NCI-H524 treated with DMSO at 0.1 percent for 48 hours (cell line): ENCODE data around the gene GANAB.
"Not testable (repeated sequence)": the region's sequence is repeated elsewhere in the genome, so short reads cannot be mapped to it uniquely, and the experiment has no call there.

Experiments
- DNase-seq: peaks from one replicate; lab custom pipeline; 2025; lab: John Stamatoyannopoulos, UW

GANAB gene

GRCh38 chr11:62666259-62666926 lies 20.0 kb upstream of the GANAB start:
- no peak for DNase-seq

- DNase-seq: no peak
These were observed 19.3 kb upstream of the GANAB start for GRCh38 chr11:62665599-62666258.

GRCh38 chr11:62665075-62665598 lies 18.7 kb upstream of the GANAB start, which contains the start of the genes C11orf98 and CSKMT:
Gene C11orf98 (minus strand): TSS chr11:62665210. CDS start chr11:62665169, 41 bp downstream.
Gene CSKMT (plus strand): TSS chr11:62665312. CDS start chr11:62665880, 568 bp downstream.
- peak; percentile 64 for DNase-seq

- no peak for DNase-seq
These were observed 18.1 kb upstream of the GANAB start for GRCh38 chr11:62664405-62665074.

DNA sequence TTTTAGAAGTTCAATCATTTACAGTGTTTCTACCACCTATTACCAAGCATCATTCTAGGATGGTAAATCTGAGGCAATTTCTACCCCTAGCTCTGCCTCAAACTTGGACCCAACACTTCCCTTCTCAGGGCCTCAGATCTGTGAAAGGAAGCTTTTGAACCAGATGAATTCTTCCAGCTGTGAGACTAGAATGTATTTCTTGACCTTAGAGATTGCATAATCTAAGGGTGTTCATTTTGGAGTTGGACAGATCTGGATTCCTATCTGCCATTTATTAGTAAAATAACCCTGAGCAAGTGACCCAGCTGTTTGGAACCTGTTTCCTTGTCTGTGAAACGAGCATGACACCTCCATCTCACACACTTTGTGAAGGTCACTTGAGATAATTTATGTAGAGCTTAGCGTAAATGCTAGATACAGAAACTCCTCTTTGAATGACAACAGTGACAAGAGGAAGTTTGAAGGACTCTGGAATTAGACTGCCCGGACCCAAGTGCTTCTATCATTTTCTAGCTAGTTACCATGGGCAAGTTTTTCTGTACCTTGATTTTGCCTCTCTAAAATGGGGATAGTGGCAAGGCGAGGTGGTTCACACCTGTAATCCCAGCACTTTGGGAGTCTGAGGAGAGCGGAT lies 10.5 kb upstream of the GANAB start:
- DNase-seq: no peak

- no peak for DNase-seq
These were observed 7.9 kb upstream of the GANAB start for GRCh38 chr11:62654297-62654696.

DNA sequence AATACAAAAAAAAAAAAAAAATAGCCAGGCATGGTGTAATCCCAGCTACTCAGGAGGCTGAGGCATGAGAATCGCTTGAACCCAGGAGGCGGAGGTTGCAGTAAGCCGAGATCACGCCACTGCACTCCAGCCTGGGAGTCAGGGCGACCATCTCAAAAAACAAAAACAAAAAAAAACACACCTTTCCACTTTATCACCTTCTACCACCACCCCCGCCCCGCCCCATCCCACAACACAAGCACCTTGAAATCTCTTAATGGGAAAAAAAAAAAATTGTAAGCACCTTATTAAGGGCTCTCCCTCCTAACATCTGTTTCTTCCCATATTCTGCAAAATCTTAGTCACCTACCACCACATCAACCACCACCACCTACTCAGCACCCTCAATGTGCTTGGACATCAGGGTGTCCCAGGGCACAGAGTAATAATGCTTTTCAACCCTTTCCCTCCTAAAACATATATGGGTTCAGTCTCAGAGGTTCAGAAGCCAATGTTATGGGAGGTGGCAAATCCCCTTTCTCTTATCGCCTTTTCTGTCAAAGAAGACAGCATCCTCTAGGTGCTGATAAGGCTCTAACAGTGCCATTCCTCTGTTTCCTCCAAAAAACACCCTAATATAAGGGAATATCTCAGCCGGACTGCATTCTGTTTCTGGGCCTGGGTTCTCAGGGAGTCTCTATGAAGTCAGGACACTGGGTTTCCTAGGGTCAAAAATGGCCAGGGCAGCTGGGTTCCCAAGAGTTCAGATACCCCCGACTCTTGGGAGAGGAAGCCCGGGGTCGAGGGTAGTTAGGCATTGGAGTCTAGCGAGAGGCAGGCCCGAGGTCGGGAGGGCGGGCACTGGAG lies 6.0 kb upstream of the GANAB start:
- no peak for DNase-seq

- DNase-seq: not testable (repeated sequence)
These were observed 3.9 kb upstream of the GANAB start for GRCh38 chr11:62650283-62650682.

- no peak for DNase-seq
These were observed 3.1 kb upstream of the GANAB start for GRCh38 chr11:62649486-62649885.

DNA sequence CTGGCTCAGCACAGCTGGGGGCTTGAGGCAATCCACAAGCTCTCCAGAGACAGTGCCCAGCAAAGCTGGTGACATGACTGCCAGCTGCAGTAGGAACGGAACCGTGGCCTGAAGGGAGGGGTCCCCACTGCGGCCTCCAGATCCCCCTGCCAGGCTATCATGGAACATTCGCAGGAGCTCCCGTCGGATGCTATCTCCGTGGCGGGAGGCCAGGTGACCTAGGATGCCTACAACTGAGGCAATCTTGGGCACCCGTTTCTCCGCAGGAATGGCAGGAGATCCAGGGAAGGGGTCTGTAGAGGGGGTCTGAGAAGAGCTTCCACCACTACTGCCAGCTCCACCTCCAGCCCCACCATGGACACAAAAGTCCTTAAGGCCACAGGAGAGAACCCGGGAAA lies 2.6 kb upstream of the GANAB start:
- DNase-seq: no peak

- DNase-seq: no peak
These were observed 2.0 kb upstream of the GANAB start for GRCh38 chr11:62648185-62648966.

- DNase-seq: no peak
These were observed 1.2 kb upstream of the GANAB start for GRCh38 chr11:62647609-62648005.

DNA sequence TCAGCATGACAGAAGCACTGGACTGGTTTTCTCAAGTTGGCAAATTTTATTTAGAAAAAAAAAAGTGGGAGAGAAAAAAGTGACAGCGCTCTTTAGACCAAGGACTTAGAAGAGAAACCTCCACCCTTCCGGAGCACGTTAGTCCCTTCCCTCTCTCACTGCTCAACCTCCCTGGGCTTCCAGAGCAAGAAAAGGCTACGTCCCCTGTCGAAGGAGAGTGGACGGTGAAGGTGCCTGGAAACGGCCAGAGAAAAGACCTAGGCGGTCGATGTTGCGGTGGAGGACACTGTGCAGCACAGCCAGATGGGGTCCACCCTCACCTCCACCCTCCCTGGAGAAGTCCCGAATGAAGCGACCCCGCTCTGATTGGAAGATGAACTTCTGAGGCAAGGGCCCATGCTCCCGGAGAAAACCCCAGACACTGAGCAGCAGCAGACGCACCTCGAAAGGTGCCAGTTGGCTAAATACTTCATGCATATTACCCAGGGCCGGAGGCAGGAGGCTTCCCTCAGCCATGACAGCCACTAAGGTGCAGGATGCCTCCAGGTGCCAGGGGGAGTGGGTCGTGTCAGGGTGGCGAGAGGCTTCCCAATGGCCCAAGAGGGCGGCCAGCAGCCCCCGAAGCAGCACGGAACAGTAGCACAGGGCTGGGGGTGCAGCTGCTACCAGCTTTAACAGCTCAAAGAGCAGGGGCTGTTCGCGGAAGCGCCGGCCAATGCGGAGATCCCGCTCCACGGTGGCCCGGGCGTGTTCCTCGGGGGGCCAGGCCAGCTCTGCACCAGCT lies 604 bp upstream of the GANAB start:
- no peak for DNase-seq

- no peak for DNase-seq
These were observed 805 bp downstream of the GANAB start for GRCh38 chr11:62645671-62645945.

GRCh38 chr11:62644220-62644619 lies 2.2 kb downstream of the GANAB start:
- no peak for DNase-seq

DNA sequence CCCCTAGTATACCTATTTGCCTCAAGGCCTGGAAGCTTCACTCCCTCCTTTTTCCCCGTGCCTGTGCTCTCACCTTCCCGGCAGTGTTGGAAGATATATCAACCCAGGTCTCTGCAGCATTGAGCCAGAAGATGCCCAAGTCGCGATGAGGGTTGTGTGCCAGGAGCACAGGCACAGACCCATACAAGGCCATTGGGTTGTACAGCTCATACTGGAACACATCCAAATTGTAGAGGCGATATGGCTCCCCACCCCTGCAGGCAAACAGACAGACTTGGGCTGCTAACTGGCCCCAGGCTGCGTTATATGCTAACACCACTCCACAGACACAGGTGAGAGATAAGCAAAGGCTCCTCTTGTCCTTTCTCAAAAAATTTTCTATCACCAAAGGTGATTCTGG lies 13.9 kb downstream of the GANAB start:
- no peak for DNase-seq

DNA sequence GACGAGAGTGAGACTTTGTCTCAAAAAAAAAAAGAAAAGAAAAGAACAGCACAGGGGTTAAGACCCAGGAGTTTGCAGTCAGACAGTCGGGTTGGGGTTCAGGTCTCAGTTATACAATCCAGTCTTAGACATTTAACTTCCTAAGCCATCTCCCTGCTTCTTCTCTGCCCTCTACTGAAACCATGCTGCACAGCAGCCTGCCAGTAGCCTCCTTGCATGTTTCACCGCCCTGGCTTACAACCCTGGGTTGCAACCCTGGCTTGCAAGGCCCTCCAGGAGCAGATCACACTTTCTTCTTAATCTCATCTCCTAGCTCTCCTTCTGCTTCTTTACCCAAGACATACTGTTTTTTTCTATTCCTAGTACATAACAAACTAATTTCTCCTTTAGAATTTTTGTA lies 18.7 kb downstream of the GANAB start:
- no peak for DNase-seq

DNA sequence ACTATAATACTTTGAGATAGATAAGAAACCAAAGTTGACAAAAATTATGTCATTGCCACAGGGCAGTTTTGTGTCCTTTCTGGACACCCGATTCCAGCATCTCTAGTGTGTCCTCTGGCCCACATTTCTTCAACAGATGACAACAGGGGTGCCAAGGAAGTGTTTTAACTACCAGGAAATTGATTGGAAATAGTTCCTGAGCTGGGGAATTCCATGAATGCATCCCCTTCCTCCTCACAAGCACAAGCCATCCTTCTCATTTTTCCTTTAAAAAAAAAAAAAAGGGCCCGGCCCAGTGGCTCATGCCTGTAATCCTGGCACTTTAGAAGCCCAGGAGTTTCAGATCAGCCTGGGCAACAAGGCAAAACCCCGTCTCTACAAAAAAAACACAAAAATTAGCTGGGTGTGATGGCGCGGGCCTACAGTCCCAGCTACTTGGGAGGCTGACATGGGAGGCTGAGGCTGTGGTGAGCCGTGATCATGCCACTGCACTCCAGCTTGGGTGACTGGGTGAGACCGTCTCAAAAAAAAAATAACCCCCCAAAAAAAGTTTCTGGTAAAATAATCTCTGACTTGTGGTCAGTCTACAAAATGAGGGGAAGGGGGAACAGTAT lies 23.8 kb downstream of the GANAB start:
- DNase-seq: no peak

- DNase-seq: peak; percentile 86
These were observed 24.6 kb downstream of the GANAB start, which contains the start of gene B3GAT3 for GRCh38 chr11:62621567-62622470. Gene B3GAT3 (minus strand): TSS chr11:62621986. CDS start chr11:62621947, 39 bp downstream.
